H1 (cell line): ENCODE data around the gene RASSF3. TPM values are rescaled to one million over a fixed set of nuclear protein-coding genes. Genes with fewer than 3 reads are reported as not detected.

ENCODE experiments used
- CHD7 ChIP-seq: fragments of 300-600 bp; sonication (generic); IDR thresholded peaks from 2 replicates; pipeline ENCODE4 v1.7.1; 2012; ENCODE audit warnings: low read length, moderate library complexity, mild to moderate bottlenecking, inconsistent platforms; ENCODE audit not compliant: insufficient replicate concordance
- polyA plus RNA-seq, 7 experiments: library from polyadenylated mRNA; depleted of rRNA in 3 of 7; stranded (reverse) in 5 of 7; unstranded in 2 of 7; fragments of >200 nt in 5 of 7; fragments of 200-250 nt in 2 of 7; gene quantifications; 1 replicate in 5 of 7; 2 replicates in 1 of 7; 4 replicates in 1 of 7; pipeline versions ENCODE4 v1.2.1 to v1.2.3, GENCODE V29; 2011 to 2013; ENCODE audit warnings: missing spikeins in 2 of 7, mixed read lengths in 2 of 7
- total RNA-seq: library from RNA; stranded (reverse); fragmentation: NEBNext Ultra II Directional; extraction: Animal tissue kit (Norgen Biotek cat#: 25700); gene quantifications from 2 replicates; pipeline ENCODE4 v1.2.1, GENCODE V29; 2021

RASSF3 gene
- total and polyA plus RNA-seq, 2 of the 8 experiments (the other 6 are each of a cell fraction or from before 2014, with no cell fraction given) = 19.1 to 64.3 TPM

DNA sequence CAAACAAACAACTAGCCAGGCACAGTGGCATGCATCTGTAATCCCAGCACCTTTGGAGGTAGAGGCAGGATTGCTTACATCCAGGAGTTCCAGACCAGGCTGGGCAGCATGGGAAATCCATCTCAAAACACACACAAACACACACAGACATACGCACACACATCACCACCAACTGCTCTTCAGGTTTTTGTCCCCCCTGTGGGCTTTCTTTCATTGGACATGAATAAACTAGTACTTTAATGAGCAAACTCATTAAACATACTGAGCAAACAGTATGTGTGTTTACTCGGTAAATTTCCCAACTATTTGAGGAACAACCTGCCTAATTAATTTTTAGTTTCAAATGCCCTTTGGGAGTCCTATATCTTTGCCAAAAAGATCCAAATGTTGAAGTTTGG lies 10.1 kb upstream of the RASSF3 start (continued):
- TF ChIP-seq CHD7 = no peak
